Upper lobe of left lung (tissue), 4 donors: Measurements from ENCODE around the gene GATB.

Experiments
- CTCF ChIP-seq, 6 experiments: fragments of 450-650 bp in 4 of 6; fragments of 200-600 bp in 2 of 6; sonication (generic) in 2 of 6; IDR thresholded peaks; one replicate each; pipeline ENCODE4 v1.5.1; 2016 to 2019; ENCODE audit warnings: antibody characterized with exemption in 6 of 6
- EP300 ChIP-seq, 4 donors: sonication (generic); formaldehyde crosslinking; IDR thresholded peaks; one replicate each; pipeline ENCODE4 v1.5.1; 2017; ENCODE audit warnings: antibody characterized with exemption in 4 of 4, control low read depth in 2 of 4
- POLR2A ChIP-seq, 4 donors: fragments of 450-650 bp; IDR thresholded peaks; one replicate each; pipeline ENCODE4 v1.5.1; 2016 to 2017; ENCODE audit warnings: antibody characterized with exemption in 4 of 4, mild to moderate bottlenecking in 2 of 4

- TF ChIP-seq POLR2A (IDR thresholded peaks at IDR 0.05) (no peak), CTCF (IDR thresholded peaks at IDR 0.05) (no peak), EP300 (IDR thresholded peaks at IDR 0.05) (no peak)
Measured at GRCh38 chr4:151719956-151720334, 40.9 kb downstream of the GATB start.
